ENCODE data around the gene NFIA.

NFIA gene

DNA sequence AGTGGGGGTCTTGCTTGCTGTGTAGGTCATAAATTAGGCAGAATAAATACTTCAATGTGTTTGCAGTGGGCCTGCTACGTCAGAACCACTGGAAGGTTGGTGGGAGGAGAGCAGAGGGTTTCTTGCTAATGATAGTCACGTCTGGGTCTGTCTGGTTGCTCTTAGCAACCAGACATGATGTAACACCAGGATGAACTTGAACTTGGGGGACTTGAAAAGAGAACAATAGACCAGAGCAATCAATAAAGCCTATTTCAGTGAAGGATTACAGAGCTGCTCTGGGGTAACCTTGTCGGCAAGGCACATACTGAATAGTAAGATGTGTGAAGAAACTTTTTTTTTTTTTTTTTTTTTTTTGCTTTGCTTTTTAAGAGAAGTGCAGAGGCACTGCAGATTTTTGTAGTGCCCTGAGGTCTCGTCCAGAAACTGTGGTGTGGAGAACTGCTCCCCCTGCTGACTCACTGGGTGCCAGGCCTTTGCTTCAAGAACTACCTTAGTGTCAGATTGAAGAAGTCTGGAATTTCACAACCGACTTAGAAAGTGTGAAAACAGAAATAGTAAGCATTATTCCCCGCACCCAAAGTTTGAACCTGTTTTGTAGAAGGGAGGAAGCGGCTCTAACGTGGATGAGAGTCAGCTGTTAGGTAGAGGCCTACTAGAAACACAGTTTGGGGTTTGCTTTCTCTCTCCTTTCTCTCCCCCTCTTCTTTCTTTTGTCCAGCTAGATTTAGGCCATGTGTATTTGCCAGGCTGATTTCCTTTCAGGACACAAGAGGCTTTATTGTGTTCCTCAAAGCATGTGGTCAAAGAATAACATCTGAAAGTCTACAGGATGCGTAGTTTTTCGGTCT is 371.0 kb downstream of the NFIA start:
- Histone ChIP-seq H3K14ac (ENCODE audit: low read length in 2 of 2) (no peak overlapping the region), H3K27ac (ENCODE audit: low read length, poor library complexity, severe bottlenecking) (peak overlapping the region; percentile 36), H3K9ac (ENCODE audit: low read length) (peak overlapping the region; percentile 39), H3K4me2 (ENCODE audit: low read length, poor library complexity, severe bottlenecking) (no peak overlapping the region), H3K4me3 (ENCODE audit: insufficient read depth in 1 of 2, low read depth in 1 of 2, low read length in 2 of 2) (no peak overlapping the region), H2BK12ac (ENCODE audit: low read length in 2 of 2) (no peak overlapping the region), H3K4ac (ENCODE audit: low read depth in 1 of 2, low read length in 2 of 2) (no peak overlapping the region), H3K27me3 (ENCODE audit: control insufficient read depth in 1 of 2, insufficient read depth in 1 of 2, low read length in 2 of 2) (peaks cover 0 to 10% of the 10 kb centered on the region in 2 experiments), H4K8ac (ENCODE audit: low read length) (peak overlapping the region; percentile 32), H2AK5ac (ENCODE audit: low read length, severe bottlenecking) (no peak overlapping the region), H4K91ac (ENCODE audit: low read length) (no peak overlapping the region), H3K79me1 (replicated peaks; ENCODE audit: low read length, poor library complexity, severe bottlenecking) (no peaks in the 10 kb centered on the region), H3K9me3 (ENCODE audit: control insufficient read depth, low read length) (no peaks in the 10 kb centered on the region), H2BK15ac (ENCODE audit: low read depth, poor library complexity, severe bottlenecking) (no peak overlapping the region), H2BK120ac (ENCODE audit: low read depth, low read length) (no peak overlapping the region), H2AFZ (ENCODE audit: low read depth, low read length) (no peak overlapping the region), H3K4me1 (ENCODE audit: control insufficient read depth, insufficient read depth, low read depth, low read length) (no peaks in the 10 kb centered on the region), H2BK5ac (ENCODE audit: low read depth, low read length, poor library complexity, severe bottlenecking) (no peak overlapping the region), H3K23ac (ENCODE audit: low read length in 2 of 2) (no peak overlapping the region), H3K18ac (ENCODE audit: low read depth in 1 of 2, low read length in 2 of 2) (no peak overlapping the region), H3K36me3 (ENCODE audit: control insufficient read depth in 1 of 2, insufficient read depth in 2 of 2, low read depth in 1 of 2, low read length in 2 of 2) (peaks cover 0 to 11% of the 10 kb centered on the region in 2 experiments)
- 27% methylated on average over 8 of the region's 10 CpGs for WGBS
- DNase-seq, result peak; percentile 97

DNA sequence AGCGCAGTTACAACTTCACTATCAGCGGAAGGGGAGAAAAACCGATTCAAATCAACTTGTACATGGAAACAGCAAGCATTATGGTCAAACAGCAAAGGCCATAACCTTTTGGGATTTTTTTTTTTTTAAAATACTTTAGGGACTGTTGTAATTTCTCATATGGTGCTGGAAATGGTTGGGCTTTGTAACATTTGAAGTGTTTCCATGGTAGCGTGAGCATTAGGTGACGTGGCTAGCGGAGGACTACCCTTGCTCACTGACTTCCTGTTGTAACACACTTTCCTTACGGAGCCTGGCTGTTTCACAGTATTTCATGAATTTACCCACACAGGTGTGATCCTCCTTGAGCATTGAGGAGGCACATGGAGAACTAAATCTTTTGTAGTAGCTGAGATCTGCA is 373.0 kb downstream of the NFIA start:
- DNase-seq, result peak; percentile 50
- Histone ChIP-seq H3K14ac (ENCODE audit: low read length in 2 of 2) (no peak overlapping the region), H3K27me3 (ENCODE audit: control insufficient read depth in 1 of 2, insufficient read depth in 1 of 2, low read length in 2 of 2) (peaks cover 0 to 2% of the 10 kb centered on the region in 2 experiments), H3K4me1 (ENCODE audit: control insufficient read depth, insufficient read depth, low read depth, low read length) (no peaks in the 10 kb centered on the region), H3K27ac (ENCODE audit: low read length, poor library complexity, severe bottlenecking) (no peak overlapping the region), H3K4me3 (ENCODE audit: insufficient read depth in 1 of 2, low read depth in 1 of 2, low read length in 2 of 2) (no peak overlapping the region), H3K18ac (ENCODE audit: low read depth in 1 of 2, low read length in 2 of 2) (no peak overlapping the region), H3K9me3 (ENCODE audit: control insufficient read depth, low read length) (no peaks in the 10 kb centered on the region), H2AK5ac (ENCODE audit: low read length, severe bottlenecking) (no peak overlapping the region), H2AFZ (ENCODE audit: low read depth, low read length) (no peak overlapping the region), H3K9ac (ENCODE audit: low read length) (no peak overlapping the region), H3K36me3 (ENCODE audit: control insufficient read depth in 1 of 2, insufficient read depth in 2 of 2, low read depth in 1 of 2, low read length in 2 of 2) (peaks cover 0 to 11% of the 10 kb centered on the region in 2 experiments), H3K79me1 (replicated peaks; ENCODE audit: low read length, poor library complexity, severe bottlenecking) (no peaks in the 10 kb centered on the region), H4K91ac (ENCODE audit: low read length) (no peak overlapping the region), H2BK12ac (ENCODE audit: low read length in 2 of 2) (no peak overlapping the region), H4K8ac (ENCODE audit: low read length) (no peak overlapping the region), H2BK120ac (ENCODE audit: low read depth, low read length) (no peak overlapping the region), H2BK15ac (ENCODE audit: low read depth, poor library complexity, severe bottlenecking) (no peak overlapping the region), H3K23ac (ENCODE audit: low read length in 2 of 2) (no peak overlapping the region), H3K4ac (ENCODE audit: low read depth in 1 of 2, low read length in 2 of 2) (no peak overlapping the region), H2BK5ac (ENCODE audit: low read depth, low read length, poor library complexity, severe bottlenecking) (no peak overlapping the region), H3K4me2 (ENCODE audit: low read length, poor library complexity, severe bottlenecking) (no peak overlapping the region)
- 87% methylated on average over 7 of the region's 7 CpGs for WGBS

DNA sequence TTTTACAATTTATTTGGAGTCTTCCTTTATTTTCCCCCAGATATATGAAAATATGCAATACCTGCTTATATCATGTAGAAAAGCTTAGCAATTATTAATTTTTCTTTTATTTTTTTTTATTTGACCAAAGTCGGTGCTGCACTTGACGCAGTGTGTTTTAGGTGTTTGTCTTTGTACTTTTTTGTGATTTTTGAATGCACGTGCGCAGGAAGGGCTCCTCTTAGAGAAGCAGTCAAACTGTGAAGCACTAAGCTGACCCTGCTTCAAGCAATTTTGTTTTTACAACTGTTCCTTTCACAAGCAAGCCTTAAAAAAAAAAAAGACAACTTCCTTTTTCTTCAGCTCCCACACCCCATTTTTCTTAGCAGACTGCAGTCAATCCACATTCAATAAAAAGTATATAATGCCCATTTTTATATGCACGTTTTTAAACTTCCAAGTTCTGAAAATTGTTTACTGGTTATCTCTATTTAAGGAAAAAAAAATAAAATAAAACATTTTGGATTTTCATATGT is 375.2 kb downstream of the NFIA start:
- 87% methylated on average over 2 of the region's 5 CpGs for WGBS
- Histone ChIP-seq H4K8ac (ENCODE audit: low read length) (no peak overlapping the region), H2BK5ac (ENCODE audit: low read depth, low read length, poor library complexity, severe bottlenecking) (no peak overlapping the region), H2AK5ac (ENCODE audit: low read length, severe bottlenecking) (no peak overlapping the region), H3K36me3 (ENCODE audit: control insufficient read depth in 1 of 2, insufficient read depth in 2 of 2, low read depth in 1 of 2, low read length in 2 of 2) (peaks cover 0 to 11% of the 10 kb centered on the region in 2 experiments), H3K27me3 (ENCODE audit: control insufficient read depth in 1 of 2, insufficient read depth in 1 of 2, low read length in 2 of 2) (no peaks in the 10 kb centered on the region), H2AFZ (ENCODE audit: low read depth, low read length) (no peak overlapping the region), H3K4me2 (ENCODE audit: low read length, poor library complexity, severe bottlenecking) (no peak overlapping the region), H3K4me3 (ENCODE audit: insufficient read depth in 1 of 2, low read depth in 1 of 2, low read length in 2 of 2) (no peak overlapping the region), H3K4me1 (ENCODE audit: control insufficient read depth, insufficient read depth, low read depth, low read length) (no peaks in the 10 kb centered on the region), H3K4ac (ENCODE audit: low read depth in 1 of 2, low read length in 2 of 2) (no peak overlapping the region), H4K91ac (ENCODE audit: low read length) (no peak overlapping the region), H3K79me1 (replicated peaks; ENCODE audit: low read length, poor library complexity, severe bottlenecking) (no peaks in the 10 kb centered on the region), H2BK15ac (ENCODE audit: low read depth, poor library complexity, severe bottlenecking) (no peak overlapping the region), H3K27ac (ENCODE audit: low read length, poor library complexity, severe bottlenecking) (no peak overlapping the region), H3K23ac (ENCODE audit: low read length in 2 of 2) (no peak overlapping the region), H3K14ac (ENCODE audit: low read length in 2 of 2) (no peak overlapping the region), H3K9ac (ENCODE audit: low read length) (no peak overlapping the region), H2BK120ac (ENCODE audit: low read depth, low read length) (no peak overlapping the region), H3K18ac (ENCODE audit: low read depth in 1 of 2, low read length in 2 of 2) (no peak overlapping the region), H3K9me3 (ENCODE audit: control insufficient read depth, low read length) (no peaks in the 10 kb centered on the region), H2BK12ac (ENCODE audit: low read length in 2 of 2) (no peak overlapping the region)
- DNase-seq, result no peak

DNA sequence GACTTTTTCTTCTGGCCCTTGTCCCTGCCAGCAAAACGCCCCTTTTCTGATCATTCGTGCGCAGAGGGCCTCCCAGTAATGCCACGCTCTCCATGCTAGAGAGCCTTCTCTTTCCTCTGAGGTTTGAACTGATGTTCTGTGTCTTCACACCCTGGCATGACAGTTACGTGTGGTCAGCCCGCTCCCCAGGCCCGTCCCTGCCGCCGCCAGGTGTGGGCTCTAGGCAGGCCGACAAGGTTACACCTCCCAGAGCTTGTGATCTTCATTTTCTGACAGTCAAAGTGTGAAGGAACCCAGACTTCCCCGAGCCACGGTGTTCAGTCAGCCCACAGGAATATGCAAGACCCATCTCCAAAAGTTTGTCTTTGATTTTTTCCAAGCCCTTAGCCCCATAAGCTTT is 377.0 kb downstream of the NFIA start:
- Histone ChIP-seq H3K23ac (ENCODE audit: low read length in 2 of 2) (no peak overlapping the region), H3K27ac (ENCODE audit: low read length, poor library complexity, severe bottlenecking) (no peak overlapping the region), H3K79me1 (replicated peaks; ENCODE audit: low read length, poor library complexity, severe bottlenecking) (no peaks in the 10 kb centered on the region), H3K9ac (ENCODE audit: low read length) (no peak overlapping the region), H2BK12ac (ENCODE audit: low read length in 2 of 2) (no peak overlapping the region), H3K4ac (ENCODE audit: low read depth in 1 of 2, low read length in 2 of 2) (no peak overlapping the region), H3K4me1 (ENCODE audit: control insufficient read depth, insufficient read depth, low read depth, low read length) (no peaks in the 10 kb centered on the region), H3K4me2 (ENCODE audit: low read length, poor library complexity, severe bottlenecking) (no peak overlapping the region), H2BK5ac (ENCODE audit: low read depth, low read length, poor library complexity, severe bottlenecking) (no peak overlapping the region), H2AFZ (ENCODE audit: low read depth, low read length) (no peak overlapping the region), H3K4me3 (ENCODE audit: insufficient read depth in 1 of 2, low read depth in 1 of 2, low read length in 2 of 2) (no peak overlapping the region), H3K27me3 (ENCODE audit: control insufficient read depth in 1 of 2, insufficient read depth in 1 of 2, low read length in 2 of 2) (no peaks in the 10 kb centered on the region), H2BK120ac (ENCODE audit: low read depth, low read length) (no peak overlapping the region), H3K36me3 (ENCODE audit: control insufficient read depth in 1 of 2, insufficient read depth in 2 of 2, low read depth in 1 of 2, low read length in 2 of 2) (peaks cover 0 to 11% of the 10 kb centered on the region in 2 experiments), H4K91ac (ENCODE audit: low read length) (no peak overlapping the region), H2BK15ac (ENCODE audit: low read depth, poor library complexity, severe bottlenecking) (no peak overlapping the region), H3K18ac (ENCODE audit: low read depth in 1 of 2, low read length in 2 of 2) (no peak overlapping the region), H3K14ac (ENCODE audit: low read length in 2 of 2) (no peak overlapping the region), H2AK5ac (ENCODE audit: low read length, severe bottlenecking) (no peak overlapping the region), H4K8ac (ENCODE audit: low read length) (no peak overlapping the region), H3K9me3 (ENCODE audit: control insufficient read depth, low read length) (no peaks in the 10 kb centered on the region)
- DNase-seq, result no peak
- WGBS, result 91% methylated on average over 12 of the region's 12 CpGs

Measured in mesenchymal stem cell (in vitro differentiated cells and primary cell).